ENCODE data around the gene GRIK4. TPM values are rescaled to one million over a fixed set of nuclear protein-coding genes. Genes with fewer than 3 reads are reported as not detected.

GRIK4 gene
- total and polyA plus RNA-seq, 2 of the 4 experiments (the other 2 are of a cell fraction), result 0.18 to 0.38 TPM

DNA sequence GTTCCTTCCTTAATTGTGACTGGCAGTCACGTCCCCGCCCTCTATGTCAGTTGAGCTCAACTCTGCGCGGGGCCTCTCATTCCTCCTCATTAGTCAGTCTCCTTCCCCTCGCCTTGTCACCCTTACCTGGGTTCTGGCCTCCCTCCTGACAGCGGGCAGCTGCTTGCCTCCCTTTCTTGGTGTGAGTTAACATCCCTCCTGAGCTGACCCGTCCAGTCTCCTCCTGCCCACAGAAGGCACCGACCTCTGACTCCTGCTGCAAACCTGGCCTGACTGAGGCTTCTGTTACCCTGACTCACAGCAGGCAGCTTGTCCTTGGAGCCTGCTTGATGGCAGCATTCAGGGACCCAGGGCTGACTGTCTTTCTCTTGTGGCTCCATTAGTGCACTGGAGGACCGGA lies 45.2 kb downstream of the GRIK4 start:
- Histone ChIP-seq H3K36me3 (ENCODE audit: control insufficient read depth, insufficient read depth, low read length) (no peaks in the 10 kb centered on the region), H3K27me3 (ENCODE audit: control insufficient read depth, insufficient read depth, low read length) (no peaks in the 10 kb centered on the region; the same call in 1 of the 2 replicates), H4K20me1 (ENCODE audit: insufficient read depth, low read length) (no peaks in the 10 kb centered on the region), H4K8ac (ENCODE audit: low read depth in 2 of 2, low read length in 2 of 2) (no peak overlapping the region), H3K18ac (ENCODE audit: low read depth, low read length) (no peak overlapping the region), H3K23ac (ENCODE audit: low read depth, low read length) (no peak overlapping the region), H2AK5ac (ENCODE audit: low read depth, low read length) (no peak overlapping the region), H2BK5ac (ENCODE audit: low read depth, low read length, poor library complexity, severe bottlenecking) (no peak overlapping the region), H3K27ac (ENCODE audit: insufficient read depth, low read length) (no peak overlapping the region), H3K14ac (replicated peaks; ENCODE audit: low read depth, low read length) (no peak overlapping the region), H3K56ac (ENCODE audit: extremely low read depth, insufficient read depth, low read length) (no peak overlapping the region), H3K9me1 (ENCODE audit: insufficient read depth, low read length) (peaks cover 4% of the 10 kb centered on the region; the same call in 1 of the 2 replicates), H3K4ac (ENCODE audit: low read depth, low read length) (no peak overlapping the region), H3K9ac (ENCODE audit: low read depth, low read length) (no peak overlapping the region), H3K4me2 (ENCODE audit: low read depth, low read length) (no peak overlapping the region), H2AFZ (replicated peaks; ENCODE audit: low read length, poor library complexity) (no peak overlapping the region), H4K5ac (ENCODE audit: low read depth, low read length) (no peak overlapping the region), H2BK15ac (ENCODE audit: low read depth, low read length) (no peak overlapping the region), H2BK20ac (ENCODE audit: low read depth, low read length) (no peak overlapping the region), H3K9me3 (ENCODE audit: control insufficient read depth, insufficient read depth, low read length) (no peaks in the 10 kb centered on the region), H3K4me1 (ENCODE audit: control insufficient read depth, insufficient read depth, low read length) (peaks cover 8% of the 10 kb centered on the region), H2BK120ac (ENCODE audit: low read depth, low read length) (no peak overlapping the region), H3K4me3 (ENCODE audit: insufficient read depth, low read depth, low read length) (no peak overlapping the region), H2AK9ac (replicated peaks; ENCODE audit: low read depth, low read length, poor library complexity) (no peak overlapping the region), H4K91ac (ENCODE audit: insufficient read depth, low read depth, low read length) (no peak overlapping the region), H3K79me1 (ENCODE audit: low read depth in 1 of 2, low read length in 2 of 2) (no peaks in the 10 kb centered on the region)
- TF ChIP-seq RFX5 (IDR thresholded peaks at IDR 0.05; ENCODE audit: low read depth, low read length) (no peak), CTCF (conservative IDR thresholded peaks at IDR 0.05; ENCODE audit: low read depth, low read length) (no peak), POLR2A (IDR thresholded peaks at IDR 0.05; ENCODE audit: low read depth, low read length) (no peak), CHD1 (IDR thresholded peaks at IDR 0.05; ENCODE audit: low read depth, low read length) (no peak), RCOR1 (IDR thresholded peaks at IDR 0.05; ENCODE audit: insufficient replicate concordance, low read length) (no peak), MXI1 (IDR thresholded peaks at IDR 0.05; ENCODE audit: borderline replicate concordance, low read depth, low read length) (no peak), MAFK (IDR thresholded peaks at IDR 0.05; ENCODE audit: low read depth, low read length) (no peak), MAZ (IDR thresholded peaks at IDR 0.05; ENCODE audit: borderline replicate concordance, low read depth, low read length) (no peak), SMC3 (IDR thresholded peaks at IDR 0.05; ENCODE audit: low read depth, low read length) (no peak), CEBPB (IDR thresholded peaks at IDR 0.05; ENCODE audit: low read depth, low read length) (no peak)
- in situ Hi-C loops (cut with MboI; ENCODE audit: low sequenced_read_pairs) (no loop called here), dilution Hi-C loops (cut with HindIII; ENCODE audit: low sequenced_read_pairs, unreplicated experiment) (no loop called here), intact Hi-C loops (cut with micrococcal nuclease) (no loop called here)
- WGBS, 2 experiments (ENCODE audit: extremely low coverage in 2 of 2, insufficient read length in 1 of 2), result 70% methylated on average over 4 of the region's 9 CpGs; no CpG with 5 or more reads in 1 of the 2 experiments
- ChIA-PET POLR2A (ENCODE audit: unreplicated experiment) (no interaction called here), CTCF (no interaction called here)
- no peak for DNase-seq
- BruUV-seq (replicated peaks), result no TSS peak
- ATAC-seq (ENCODE audit: low read depth), result no peak
